Measurements from ENCODE around the gene RHOF.
"Not testable (repeated sequence)": the region's sequence is repeated elsewhere in the genome, so short reads cannot be mapped to it uniquely, and the experiment has no call there.

RHOF gene

GRCh38 chr12:121793838-121794533 is 498 bp upstream of the RHOF start:
- FAIRE-seq (no peak), DNase-seq (ENCODE audit: low spot score) (peak; percentile 79)

- FAIRE-seq (no peak), DNase-seq (ENCODE audit: low spot score) (no peak)
These were observed 665 bp downstream of the RHOF start for GRCh38 chr12:121792607-121793439.

- DNase-seq (ENCODE audit: low spot score) (peak; percentile 49), FAIRE-seq (no peak)
These were observed 1.6 kb downstream of the RHOF start for GRCh38 chr12:121791671-121792551.

- FAIRE-seq; DNase-seq (ENCODE audit: low spot score): not testable (repeated sequence)
These were observed 2.7 kb downstream of the RHOF start for GRCh38 chr12:121790785-121791184.

GRCh38 chr12:121789800-121790728 is 3.4 kb downstream of the RHOF start:
- no peak for FAIRE-seq
- DNase-seq (ENCODE audit: low spot score): peak; percentile 79

GRCh38 chr12:121789233-121789781 is 4.2 kb downstream of the RHOF start:
- DNase-seq (ENCODE audit: low spot score) (no peak), FAIRE-seq (no peak)

- FAIRE-seq (no peak), DNase-seq (ENCODE audit: low spot score) (no peak)
These were observed 5.2 kb downstream of the RHOF start for GRCh38 chr12:121788176-121788818.

- DNase-seq (ENCODE audit: low spot score) (no peak), FAIRE-seq (no peak)
These were observed 6.1 kb downstream of the RHOF start for GRCh38 chr12:121787063-121788025.

- FAIRE-seq (peak; percentile 75), DNase-seq (ENCODE audit: low spot score) (peak; percentile 97)
These were observed 7.1 kb downstream of the RHOF start for GRCh38 chr12:121786440-121786825.

- FAIRE-seq: peak; percentile 93
- DNase-seq (ENCODE audit: low spot score): peak; percentile 95
These were observed 9.0 kb downstream of the RHOF start for GRCh38 chr12:121784460-121784859.

- FAIRE-seq (no peak), DNase-seq (ENCODE audit: low spot score) (peak; percentile 73)
These were observed 9.7 kb downstream of the RHOF start for GRCh38 chr12:121783766-121784165.

- FAIRE-seq: no peak
- no peak for DNase-seq (ENCODE audit: low spot score)
These were observed 11.2 kb downstream of the RHOF start for GRCh38 chr12:121781998-121782979.

GRCh38 chr12:121781484-121781997 is 11.9 kb downstream of the RHOF start:
- no peak for FAIRE-seq
- DNase-seq (ENCODE audit: low spot score): no peak

GRCh38 chr12:121780429-121780828 is 13.1 kb downstream of the RHOF start:
- FAIRE-seq: no peak
- DNase-seq (ENCODE audit: low spot score): no peak

- FAIRE-seq: no peak
- DNase-seq (ENCODE audit: low spot score): no peak
These were observed 14.0 kb downstream of the RHOF start for GRCh38 chr12:121779422-121779895.

GRCh38 chr12:121778567-121779421 is 14.7 kb downstream of the RHOF start:
- no peak for DNase-seq (ENCODE audit: low spot score)
- no peak for FAIRE-seq

Measured in RCC 7860 (cell line).